Measurements from ENCODE around the gene NEDD8.

Gene NEDD8

GRCh38 chr14:24195186-24196070, 36.7 kb downstream of the NEDD8 start, which contains the start of gene TM9SF1:
Gene TM9SF1, minus strand, starts transcription at chr14:24195441. Its CDS starts 422 bp downstream, at chr14:24195019.
- DNase-seq: peak in 13 of 14 donors; percentile 44 to 90 (median 72)

GRCh38 chr14:24194873-24195185, 37.3 kb downstream of the NEDD8 start:
- DNase-seq: peak in 1 of 14 donors; percentile 43

- DNase-seq: no peak
Measured at GRCh38 chr14:24194186-24194872, 37.8 kb downstream of the NEDD8 start.

DNA sequence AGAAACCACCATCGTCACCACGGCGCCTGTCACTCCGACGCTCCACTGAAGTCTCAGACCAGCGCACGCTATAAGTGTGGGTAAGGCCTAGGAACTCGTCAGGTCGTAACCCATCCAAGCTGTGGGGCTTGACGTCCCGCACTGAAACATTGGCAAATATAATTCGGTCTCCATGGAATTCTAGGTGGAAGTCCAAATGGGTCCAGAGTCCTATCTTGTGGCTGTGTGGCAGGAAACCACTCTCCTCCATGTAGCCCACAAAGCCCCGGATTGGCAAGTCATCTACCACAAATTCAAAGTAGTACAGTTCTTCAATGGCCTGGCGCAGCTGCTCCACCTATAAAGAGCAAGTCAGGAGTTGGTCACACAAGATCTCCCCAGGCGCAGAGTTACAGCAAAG, 39.2 kb downstream of the NEDD8 start:
- DNase-seq: no peak

DNA sequence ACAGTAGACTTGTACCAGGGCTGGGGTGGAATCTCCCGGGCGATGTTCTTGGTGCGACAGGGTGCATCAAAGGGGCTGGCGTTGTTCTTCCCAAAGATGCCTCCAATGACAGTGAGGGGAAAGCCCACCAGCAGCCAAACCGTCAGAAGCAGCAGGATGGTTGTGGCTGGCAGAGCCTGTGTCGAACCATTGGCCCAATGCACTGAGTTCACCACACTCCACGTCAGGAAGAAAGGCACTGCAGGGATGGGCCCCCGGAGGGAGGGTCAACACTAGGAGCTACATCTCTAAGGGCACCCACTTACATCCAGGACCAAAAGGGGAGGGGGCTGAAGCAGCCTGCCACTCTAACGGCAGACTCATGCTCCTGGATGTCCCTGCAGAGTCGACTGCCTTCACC, 41.8 kb downstream of the NEDD8 start:
- DNase-seq: no peak

- no peak for DNase-seq
Measured at GRCh38 chr14:24189460-24189859, 42.7 kb downstream of the NEDD8 start.

GRCh38 chr14:24189059-24189375, 43.1 kb downstream of the NEDD8 start:
- no peak for DNase-seq

DNA sequence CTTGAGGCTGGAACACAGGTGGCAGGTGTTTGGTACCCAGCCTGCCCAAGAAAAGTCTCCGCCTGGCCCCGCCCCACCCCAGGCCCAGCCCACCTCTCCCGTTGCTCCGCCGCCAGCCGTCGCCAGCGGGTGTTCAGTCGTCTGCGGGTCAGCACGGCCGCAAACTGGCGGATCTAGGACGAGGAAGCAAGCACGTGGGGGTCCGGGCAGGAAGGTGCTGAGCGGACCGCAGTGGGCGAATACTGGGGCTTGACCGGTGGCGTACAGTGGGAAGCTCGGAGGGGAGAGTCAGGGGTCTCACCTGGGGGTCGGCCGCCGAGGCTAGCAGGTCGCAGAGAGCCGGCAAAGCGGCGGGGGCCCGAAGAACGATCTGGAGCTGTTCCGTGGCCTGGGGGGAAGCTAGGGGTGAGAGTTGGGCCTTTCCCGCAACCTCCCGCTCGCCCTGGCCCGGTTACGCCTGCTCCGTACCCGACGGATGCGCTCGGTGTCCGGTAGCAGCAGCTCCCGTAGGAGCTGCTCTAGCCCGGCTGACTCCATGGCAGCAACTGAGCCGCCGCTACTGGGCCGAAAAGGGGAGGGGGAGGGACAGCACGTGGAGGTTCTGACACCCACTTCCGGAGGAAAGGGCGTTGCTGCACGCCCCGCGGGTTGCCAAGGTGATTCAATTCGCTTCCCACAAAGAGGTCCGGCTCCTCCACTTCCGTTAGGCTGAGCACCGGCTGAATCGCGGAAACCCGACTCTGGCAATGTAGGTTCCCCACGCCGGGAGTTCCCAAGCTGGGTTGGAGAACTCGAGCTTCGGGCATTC, 43.7 kb downstream of the NEDD8 start, which contains the start of gene IPO4:
IPO4 (minus strand) TSS at position 566 of the 808 bp plus-strand sequence; CDS start at position 537, 29 bp downstream.
- peak; percentile 51 to 96 (median 88) for DNase-seq

- DNase-seq: no peak
Measured at GRCh38 chr14:24187539-24187915, 44.6 kb downstream of the NEDD8 start.

DNA sequence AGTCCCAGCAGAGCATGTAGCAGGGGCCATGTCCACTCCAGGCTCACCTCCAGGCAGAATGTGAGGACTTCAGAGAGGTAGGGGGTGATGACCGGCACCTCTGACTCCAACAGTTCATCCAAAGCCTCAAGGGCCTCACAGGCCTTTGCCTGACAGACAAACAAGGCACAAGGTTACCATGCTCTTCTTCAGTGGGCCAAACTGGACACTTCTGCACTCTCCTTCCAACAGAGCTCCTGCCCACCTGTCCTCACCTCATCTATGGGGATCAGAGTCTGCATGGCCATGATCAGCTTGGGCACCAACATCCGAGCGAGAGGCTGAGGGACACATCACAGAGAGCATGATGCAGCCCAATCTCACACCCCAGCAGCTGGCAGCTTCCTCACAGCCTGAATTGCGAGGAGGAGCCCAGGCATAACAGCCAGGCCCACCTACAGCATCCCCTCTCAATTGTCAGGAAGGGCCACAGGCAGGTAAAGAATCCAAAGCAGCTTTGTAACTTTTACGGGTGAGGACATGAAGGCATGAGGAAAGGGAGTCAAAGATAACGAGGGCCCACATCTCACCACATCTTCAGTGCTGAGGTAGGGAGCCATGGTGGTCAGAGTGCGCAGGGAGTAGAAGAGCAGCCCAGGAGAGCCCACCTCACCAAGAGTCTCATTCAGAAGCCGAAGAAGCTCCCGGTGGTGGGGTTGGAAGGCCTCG, 45.2 kb downstream of the NEDD8 start:
- DNase-seq: no peak

DNA sequence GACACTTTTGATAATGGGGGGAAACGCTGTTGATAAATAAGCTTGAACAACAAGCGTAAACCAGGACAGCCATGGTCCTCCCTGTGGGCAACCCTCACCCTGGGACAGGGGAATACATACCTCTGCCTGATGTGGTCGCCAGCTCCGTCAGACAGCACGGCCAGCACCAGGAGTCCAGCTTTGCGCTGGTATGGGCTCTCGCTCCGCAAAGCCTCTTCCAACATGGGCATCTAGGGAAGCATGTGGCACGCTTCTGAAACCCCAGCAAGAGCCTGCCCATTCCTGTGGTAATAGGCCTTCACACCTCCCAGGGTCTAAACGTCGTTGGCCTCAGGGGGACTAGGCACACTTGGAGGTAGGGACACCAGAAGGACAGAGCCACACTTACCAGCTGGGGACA, 46.4 kb downstream of the NEDD8 start:
- no peak for DNase-seq

DNA sequence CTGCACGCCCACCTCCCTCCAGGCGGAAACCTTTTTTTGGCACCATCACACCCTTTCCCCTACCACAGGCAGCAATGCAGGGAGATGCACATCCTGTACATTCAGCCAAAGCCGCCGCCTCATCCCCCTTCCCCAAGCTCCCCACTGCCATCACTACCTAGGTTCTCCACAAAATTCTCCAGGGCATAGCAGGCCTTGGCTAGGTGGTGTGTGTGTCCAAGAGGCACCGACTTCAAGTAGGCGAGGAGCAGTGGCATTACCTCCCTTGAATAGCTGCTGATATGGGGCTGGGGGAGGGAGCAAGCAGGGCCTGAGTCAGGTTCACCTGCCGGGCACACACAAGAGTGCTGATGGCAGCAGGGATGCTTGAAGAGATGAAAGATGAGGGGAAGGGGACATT, 47.1 kb downstream of the NEDD8 start:
- DNase-seq: no peak

DNA sequence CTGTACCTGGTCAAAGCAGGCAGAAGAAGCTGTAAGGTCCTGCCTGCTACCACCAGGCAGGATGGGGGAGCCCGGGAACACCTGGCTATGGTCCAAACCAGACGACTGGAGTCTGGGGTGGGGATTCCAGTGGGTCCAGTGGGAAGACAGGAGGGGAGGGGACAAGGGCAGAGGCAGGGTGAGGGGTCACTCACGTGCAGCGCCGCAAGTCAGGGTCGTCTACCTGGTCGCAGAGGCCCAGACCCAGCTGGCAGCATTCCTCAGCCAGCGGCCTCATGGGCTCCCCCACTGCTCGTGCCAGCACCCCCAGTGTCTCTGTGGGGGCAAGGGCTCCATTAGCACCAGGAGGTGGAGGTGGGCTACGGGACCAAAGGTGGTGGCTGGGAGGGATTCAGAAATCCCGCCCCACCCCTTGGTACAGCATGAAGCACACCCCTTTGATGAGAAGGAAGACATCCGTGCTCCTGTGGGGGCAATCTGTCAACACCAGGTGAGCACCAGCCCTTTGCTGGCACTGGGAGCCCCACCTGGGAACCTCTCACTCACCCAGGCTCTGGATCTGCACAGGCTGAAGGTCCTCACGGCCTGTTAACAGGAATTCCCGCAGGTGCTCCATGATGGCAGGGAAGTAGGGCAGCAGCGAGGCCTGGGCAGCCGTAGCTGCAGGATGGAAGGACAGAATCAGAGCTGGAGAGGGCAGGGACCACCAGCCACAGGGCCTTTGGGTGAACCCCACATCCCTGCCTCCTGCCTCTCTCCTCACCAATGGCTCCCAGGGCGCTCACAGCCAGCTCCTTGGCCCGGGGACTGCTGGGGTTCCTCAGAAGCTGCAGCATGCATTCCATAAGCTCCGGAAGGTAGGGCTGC, 47.8 kb downstream of the NEDD8 start:
- no peak for DNase-seq

GRCh38 chr14:24183014-24183481, 49.1 kb downstream of the NEDD8 start:
- DNase-seq: no peak

GRCh38 chr14:24182110-24182882, 49.9 kb downstream of the NEDD8 start:
- no peak for DNase-seq

- DNase-seq: no peak
Measured at GRCh38 chr14:24181371-24182077, 50.6 kb downstream of the NEDD8 start.

- DNase-seq: peak in 8 of 14 donors; percentile 14 to 78 (median 30)
Measured at GRCh38 chr14:24179961-24180796, 52.0 kb downstream of the NEDD8 start.

DNA sequence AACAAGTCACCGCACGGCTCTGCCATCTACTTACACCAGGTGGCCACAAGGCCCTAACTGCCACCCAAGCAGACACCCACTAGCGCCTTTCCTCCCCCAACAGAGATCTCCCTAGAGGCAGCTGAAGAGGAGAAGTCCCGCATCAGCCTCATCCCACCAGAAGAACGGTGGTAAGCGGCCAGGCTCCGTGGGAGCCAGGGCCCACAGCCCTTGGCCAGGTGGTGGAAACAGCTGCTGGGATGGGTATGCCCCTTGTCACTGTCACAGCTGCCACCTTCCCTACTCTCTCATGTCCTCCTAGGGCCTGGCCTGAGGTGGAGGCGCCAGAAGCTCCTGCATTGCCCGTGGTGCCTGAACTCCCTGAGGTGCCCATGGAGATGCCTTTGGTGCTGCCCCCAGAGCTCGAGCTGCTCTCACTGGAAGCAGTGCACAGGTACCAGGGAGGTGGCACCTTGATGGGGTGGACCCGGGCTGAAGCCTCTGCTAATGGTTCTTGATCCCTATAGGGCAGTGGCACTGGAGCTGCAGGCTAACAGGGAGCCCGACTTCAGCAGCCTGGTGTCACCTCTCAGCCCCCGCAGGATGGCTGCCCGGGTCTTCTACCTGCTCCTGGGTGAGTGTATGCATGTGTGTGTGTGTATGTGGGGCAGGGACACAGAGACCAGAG, 52.7 kb downstream of the NEDD8 start:
- no peak for DNase-seq

Measured in C1 segment of cervical spinal cord (tissue), 14 donors.